Fibroblast of villous mesenchyme (primary cell): ENCODE measurements around the gene SNIP1. TPM values are rescaled to one million over a fixed set of nuclear protein-coding genes. Genes with fewer than 3 reads are reported as not detected.
"Not testable (repeated sequence)": the region's sequence is repeated elsewhere in the genome, so short reads cannot be mapped to it uniquely, and the experiment has no call there.

ENCODE experiments used
- DNase-seq: peaks from one replicate; pipeline ENCODE4 v3.0.0-alpha.2; 2010; ENCODE audit warnings: low read depth
- H3K4me3 ChIP-seq: 2 replicates; pipeline ENCODE4 v1.5.1; 2011; ENCODE audit warnings: low read depth, mild to moderate bottlenecking, low read length
- CTCF ChIP-seq: IDR thresholded peaks from 2 replicates; pipeline ENCODE4 v1.5.1; 2012; ENCODE audit warnings: low read depth, mild to moderate bottlenecking, low read length; ENCODE audit not compliant: insufficient read depth
- total RNA-seq: library from RNA; depleted of rRNA; stranded (reverse); fragments of >200 nt; gene quantifications from 2 replicates; pipeline ENCODE4 v1.2.3, GENCODE V29; 2012

SNIP1 gene
- total RNA-seq, 1 donor: 9.5 TPM

- peak; percentile 97 for DNase-seq
- H3K4me3 ChIP-seq: peak within 1 kb of the TSS; percentile 81
- TF ChIP-seq CTCF: no peak
Observed at GRCh38 chr1:37595440-37596181, 41.5 kb upstream of the SNIP1 start, which contains the start of gene GNL2. Gene GNL2, minus strand, starts transcription at chr1:37595937. Its CDS starts 115 bp downstream, at chr1:37595822.

GRCh38 chr1:37593726-37594125 lies 39.6 kb upstream of the SNIP1 start:
- TF ChIP-seq CTCF: no peak
- peak overlapping the region; percentile 81 for H3K4me3 ChIP-seq
- no peak for DNase-seq

- DNase-seq: no peak
- TF ChIP-seq CTCF: no peak
- no peak overlapping the region for H3K4me3 ChIP-seq
Observed at GRCh38 chr1:37588939-37589338, 34.8 kb upstream of the SNIP1 start.

GRCh38 chr1:37584544-37584943 lies 30.5 kb upstream of the SNIP1 start:
- H3K4me3 ChIP-seq, DNase-seq: not testable (repeated sequence)

GRCh38 chr1:37575692-37576091 lies 21.6 kb upstream of the SNIP1 start:
- DNase-seq: peak; percentile 91
- H3K4me3 ChIP-seq: no peak overlapping the region
- TF ChIP-seq CTCF: no peak

GRCh38 chr1:37574834-37575480 lies 20.9 kb upstream of the SNIP1 start:
- TF ChIP-seq CTCF: no peak
- peak; percentile 99 for DNase-seq
- H3K4me3 ChIP-seq: no peak overlapping the region

- no peak overlapping the region for H3K4me3 ChIP-seq
- TF ChIP-seq CTCF: no peak
- DNase-seq: peak; percentile 32
Observed at GRCh38 chr1:37570528-37571334, 16.6 kb upstream of the SNIP1 start.
